ENCODE results near the gene ZSCAN18. TPM values are rescaled to one million over a fixed set of nuclear protein-coding genes. Genes with fewer than 3 reads are reported as not detected.
A peak's percentile ranks its signal among the peaks of the same experiment; 100 is the strongest.

Gene ZSCAN18
- total and polyA plus RNA-seq, 4 experiments from 2014 or later: 15.3 to 69.1 (median 39.8) TPM

GRCh38 chr19:58097349-58097748, 682 bp downstream of the ZSCAN18 start:
- H3K27me3 ChIP-seq (ENCODE audit: insufficient read depth, low read length): no peaks in the 10 kb centered on the region
- Mint-ChIP-seq H3K4me3 (peak overlapping the region; percentile 73 to 97 (median 91)), H3K9me3 (peaks cover 4 to 69% (median 47%) of the 10 kb centered on the region in 8 donors), H3K36me3 (peaks cover 25 to 26% of the 10 kb centered on the region in 2 donors), H3K27me3 (peaks cover 0 to 3% of the 10 kb centered on the region in 2 donors), H3K4me1 (peaks cover 7 to 28% (median 14%) of the 10 kb centered on the region in 4 donors), H3K27ac (peak overlapping the region; percentile 41 to 100 (median 100))
- ChIA-PET POLR2A (ENCODE audit: partially characterized antibody) (interaction anchor here (2.1 kb wide), 1 partner anchor 86 kb away, joined by 7 read pairs; the partner anchor contains the start of gene ZNF274), CTCF (ENCODE audit: partially characterized antibody) (no interaction called here)
- H3K4me3 ChIP-seq (ENCODE audit: low read length in 2 of 2): peak overlapping the region in 1 of 2 donors; percentile 61
- peaks cover 5% of the 10 kb centered on the region for H3K4me1 ChIP-seq (ENCODE audit: insufficient read depth, low read length)
- intact Hi-C loops (cut with micrococcal nuclease): loop anchor here (5.0 kb wide), 1 partner anchor 180 kb away; the partner anchor contains the start of gene ZNF417
- peaks cover 0 to 3% of the 10 kb centered on the region in 2 donors for H3K9me3 ChIP-seq (ENCODE audit: control insufficient read depth in 1 of 2, low read length in 2 of 2)
- peak in 1 of 5 donors; percentile 6 for DNase-seq
- H3K27ac ChIP-seq (ENCODE audit: low read depth, low read length): peak overlapping the region; percentile 98
- no peaks in the 10 kb centered on the region for H3K36me3 ChIP-seq (ENCODE audit: insufficient read depth, low read length)

GRCh38 chr19:58096884-58097283, 1.1 kb downstream of the ZSCAN18 start:
- peaks cover 5% of the 10 kb centered on the region for H3K4me1 ChIP-seq (ENCODE audit: insufficient read depth, low read length)
- H3K36me3 ChIP-seq (ENCODE audit: insufficient read depth, low read length): no peaks in the 10 kb centered on the region
- H3K9me3 ChIP-seq (ENCODE audit: control insufficient read depth in 1 of 2, low read length in 2 of 2): peaks cover 0 to 3% of the 10 kb centered on the region in 2 donors
- H3K9me3 Mint-ChIP-seq: peaks cover 4 to 69% (median 49%) of the 10 kb centered on the region in 8 donors
- H3K27ac Mint-ChIP-seq: peak overlapping the region in 6 of 7 donors; percentile 71 to 100 (median 100)
- no peaks in the 10 kb centered on the region for H3K27me3 ChIP-seq (ENCODE audit: insufficient read depth, low read length)
- intact Hi-C loops (cut with micrococcal nuclease): loop anchor here (5.0 kb wide), 1 partner anchor 180 kb away; the partner anchor contains the start of gene ZNF417
- peaks cover 25 to 27% of the 10 kb centered on the region in 2 donors for H3K36me3 Mint-ChIP-seq
- ChIA-PET POLR2A (ENCODE audit: partially characterized antibody) (no interaction called here), CTCF (ENCODE audit: partially characterized antibody) (no interaction called here)
- DNase-seq: no peak
- H3K4me3 Mint-ChIP-seq: peak overlapping the region; percentile 65 to 97 (median 76)
- no peak overlapping the region for H3K27ac ChIP-seq (ENCODE audit: low read depth, low read length)
- no peak overlapping the region for H3K4me3 ChIP-seq (ENCODE audit: low read length in 2 of 2)
- peaks cover 0 to 3% of the 10 kb centered on the region in 2 donors for H3K27me3 Mint-ChIP-seq
- H3K4me1 Mint-ChIP-seq: peaks cover 7 to 28% (median 14%) of the 10 kb centered on the region in 4 donors

GRCh38 chr19:58095328-58095727, 2.7 kb downstream of the ZSCAN18 start:
- H3K4me3 ChIP-seq (ENCODE audit: low read length in 2 of 2): no peak overlapping the region
- Mint-ChIP-seq H3K4me3 (peak overlapping the region in 1 of 8 donors; percentile 49), H3K27me3 (peaks cover 0 to 3% of the 10 kb centered on the region in 2 donors), H3K9me3 (peaks cover 4 to 74% (median 52%) of the 10 kb centered on the region in 8 donors), H3K4me1 (peaks cover 7 to 28% (median 14%) of the 10 kb centered on the region in 4 donors), H3K27ac (no peak overlapping the region), H3K36me3 (peaks cover 28 to 31% of the 10 kb centered on the region in 2 donors)
- ChIA-PET CTCF (ENCODE audit: partially characterized antibody) (no interaction called here), POLR2A (ENCODE audit: partially characterized antibody) (no interaction called here)
- H3K4me1 ChIP-seq (ENCODE audit: insufficient read depth, low read length): peaks cover 5% of the 10 kb centered on the region
- peaks cover 0 to 9% of the 10 kb centered on the region in 2 donors for H3K9me3 ChIP-seq (ENCODE audit: control insufficient read depth in 1 of 2, low read length in 2 of 2)
- DNase-seq: no peak
- H3K27me3 ChIP-seq (ENCODE audit: insufficient read depth, low read length): no peaks in the 10 kb centered on the region
- no peaks in the 10 kb centered on the region for H3K36me3 ChIP-seq (ENCODE audit: insufficient read depth, low read length)
- no peak overlapping the region for H3K27ac ChIP-seq (ENCODE audit: low read depth, low read length)
- intact Hi-C loops (cut with micrococcal nuclease): loop anchor here (5.0 kb wide), 1 partner anchor 178 kb away; the partner anchor contains the start of gene ZNF417

GRCh38 chr19:58093071-58093470, 5.0 kb downstream of the ZSCAN18 start:
- ChIA-PET CTCF (ENCODE audit: partially characterized antibody) (no interaction called here), POLR2A (ENCODE audit: partially characterized antibody) (interaction anchor here (0.6 kb wide), 1 partner anchor 57 kb away, joined by 3 read pairs; no protein-coding TSS in a partner anchor)
- Mint-ChIP-seq H3K4me1 (peaks cover 2 to 20% (median 8%) of the 10 kb centered on the region in 4 donors), H3K27me3 (no peaks in the 10 kb centered on the region), H3K27ac (peak overlapping the region in 2 of 7 donors; percentile 23 to 30), H3K9me3 (peaks cover 0 to 77% (median 43%) of the 10 kb centered on the region in 8 donors), H3K36me3 (peaks cover 21 to 23% of the 10 kb centered on the region in 2 donors), H3K4me3 (no peak overlapping the region)
- H3K27ac ChIP-seq (ENCODE audit: low read depth, low read length): no peak overlapping the region
- H3K36me3 ChIP-seq (ENCODE audit: insufficient read depth, low read length): no peaks in the 10 kb centered on the region
- intact Hi-C loops (cut with micrococcal nuclease): no loop called here
- no peaks in the 10 kb centered on the region for H3K4me1 ChIP-seq (ENCODE audit: insufficient read depth, low read length)
- peaks cover 0 to 13% of the 10 kb centered on the region in 2 donors for H3K9me3 ChIP-seq (ENCODE audit: control insufficient read depth in 1 of 2, low read length in 2 of 2)
- H3K4me3 ChIP-seq (ENCODE audit: low read length in 2 of 2): no peak overlapping the region
- DNase-seq: no peak
- H3K27me3 ChIP-seq (ENCODE audit: insufficient read depth, low read length): no peaks in the 10 kb centered on the region

GRCh38 chr19:58091251-58091995, 6.6 kb downstream of the ZSCAN18 start:
- CTCF ChIA-PET (ENCODE audit: partially characterized antibody): no interaction called here
- H3K27me3 Mint-ChIP-seq: no peaks in the 10 kb centered on the region
- H3K4me3 Mint-ChIP-seq: no peak overlapping the region
- Histone ChIP-seq H3K4me3 (ENCODE audit: low read length in 2 of 2) (no peak overlapping the region), H3K9me3 (ENCODE audit: control insufficient read depth in 1 of 2, low read length in 2 of 2) (peaks cover 0 to 16% of the 10 kb centered on the region in 2 donors), H3K4me1 (ENCODE audit: insufficient read depth, low read length) (no peaks in the 10 kb centered on the region), H3K27ac (ENCODE audit: low read depth, low read length) (no peak overlapping the region), H3K36me3 (ENCODE audit: insufficient read depth, low read length) (no peaks in the 10 kb centered on the region), H3K27me3 (ENCODE audit: insufficient read depth, low read length) (no peaks in the 10 kb centered on the region)
- DNase-seq: no peak
- H3K36me3 Mint-ChIP-seq: peaks cover 17 to 20% of the 10 kb centered on the region in 2 donors
- H3K27ac Mint-ChIP-seq: peak overlapping the region in 1 of 7 donors; percentile 29
- H3K9me3 Mint-ChIP-seq: peaks cover 0 to 76% (median 41%) of the 10 kb centered on the region in 8 donors
- POLR2A ChIA-PET (ENCODE audit: partially characterized antibody): interaction anchor here (0.6 to 0.7 kb wide), 2 partner anchors 8 to 199 kb away, joined by 3 to 5 read pairs; no protein-coding TSS in a partner anchor
- intact Hi-C loops (cut with micrococcal nuclease): no loop called here
- peaks cover 0 to 10% (median under 1%) of the 10 kb centered on the region in 4 donors for H3K4me1 Mint-ChIP-seq

- Mint-ChIP-seq H3K9me3 (peaks cover 0 to 69% (median 33%) of the 10 kb centered on the region in 8 donors), H3K27ac (no peak overlapping the region), H3K4me3 (no peak overlapping the region), H3K36me3 (peaks cover 12 to 18% of the 10 kb centered on the region in 2 donors), H3K27me3 (no peaks in the 10 kb centered on the region), H3K4me1 (peaks cover 0 to 4% (median 0%) of the 10 kb centered on the region in 4 donors)
- DNase-seq: no peak
- no peaks in the 10 kb centered on the region for H3K4me1 ChIP-seq (ENCODE audit: insufficient read depth, low read length)
- H3K36me3 ChIP-seq (ENCODE audit: insufficient read depth, low read length): no peaks in the 10 kb centered on the region
- ChIA-PET CTCF (ENCODE audit: partially characterized antibody) (no interaction called here), POLR2A (ENCODE audit: partially characterized antibody) (interaction anchor here (1.0 kb wide), 1 partner anchor 173 kb away, joined by 3 read pairs; the partner anchor contains the start of gene ZNF417)
- peaks cover 0 to 16% of the 10 kb centered on the region in 2 donors for H3K9me3 ChIP-seq (ENCODE audit: control insufficient read depth in 1 of 2, low read length in 2 of 2)
- H3K27ac ChIP-seq (ENCODE audit: low read depth, low read length): no peak overlapping the region
- intact Hi-C loops (cut with micrococcal nuclease): no loop called here
- H3K27me3 ChIP-seq (ENCODE audit: insufficient read depth, low read length): no peaks in the 10 kb centered on the region
- H3K4me3 ChIP-seq (ENCODE audit: low read length in 2 of 2): no peak overlapping the region
These were observed 8.2 kb downstream of the ZSCAN18 start for GRCh38 chr19:58089846-58090245.

GRCh38 chr19:58088521-58089052, 9.4 kb downstream of the ZSCAN18 start:
- POLR2A ChIA-PET (ENCODE audit: partially characterized antibody): no interaction called here
- no peak overlapping the region for H3K4me3 Mint-ChIP-seq
- H3K9me3 Mint-ChIP-seq: peaks cover 0 to 70% (median 34%) of the 10 kb centered on the region in 8 donors

More at GRCh38 chr19:58088521-58089052, 9.4 kb downstream of the ZSCAN18 start:
- Mint-ChIP-seq H3K27ac (no peak overlapping the region), H3K4me1 (peaks cover 0 to 4% (median 0%) of the 10 kb centered on the region in 4 donors), H3K36me3 (peaks cover 16 to 24% of the 10 kb centered on the region in 2 donors), H3K27me3 (no peaks in the 10 kb centered on the region)
- intact Hi-C loops (cut with micrococcal nuclease): no loop called here
- CTCF ChIA-PET (ENCODE audit: partially characterized antibody): no interaction called here
- no peak for DNase-seq
- H3K27me3 ChIP-seq (ENCODE audit: insufficient read depth, low read length): no peaks in the 10 kb centered on the region
- H3K36me3 ChIP-seq (ENCODE audit: insufficient read depth, low read length): no peaks in the 10 kb centered on the region
- H3K9me3 ChIP-seq (ENCODE audit: control insufficient read depth in 1 of 2, low read length in 2 of 2): peaks cover 0 to 23% of the 10 kb centered on the region in 2 donors
- no peak overlapping the region for H3K27ac ChIP-seq (ENCODE audit: low read depth, low read length)
- H3K4me1 ChIP-seq (ENCODE audit: insufficient read depth, low read length): no peaks in the 10 kb centered on the region
- H3K4me3 ChIP-seq (ENCODE audit: low read length in 2 of 2): no peak overlapping the region
